Smooth muscle cell (in vitro differentiated cells): ENCODE measurements around the gene PEX11A. TPM values are rescaled to one million over a fixed set of nuclear protein-coding genes. Genes with fewer than 3 reads are reported as not detected.

Source experiments
- polyA plus RNA-seq: library from polyadenylated mRNA; unstranded; fragments of >200 nt; fragmentation: Nextera tagmentation; extraction: Ambion mirVana; gene quantifications from 2 replicates; pipeline ENCODE4 v1.2.1, GENCODE V29; 2016
- small RNA-seq: library from RNA; depleted of rRNA; stranded (forward); fragments of <200 nt; gene quantifications from one replicate; pipeline ENCODE3, GENCODE V24; 2014
- total RNA-seq: library from RNA; depleted of rRNA; stranded (reverse); fragments of >200 nt; gene quantifications from 2 replicates; pipeline ENCODE4 v1.2.3, GENCODE V29; 2014

Gene PEX11A
- total and polyA plus RNA-seq, 2 experiments from 2014 or later, result 3.8 to 4.7 TPM

Small RNA genes within 50 kb of the gene (small RNA-seq; reads per million reads assigned to genes)
- not detected for gene RNU6-132P

Other genes starting within 250 kb of the PEX11A start
- gene RHCG, start 194.2 kb downstream of the PEX11A start, total RNA-seq, result 11.3 and 12.0 TPM in 2 replicates
- gene RHCG, start 194.2 kb downstream of the PEX11A start, polyA plus RNA-seq, result 10.9 and 13.2 TPM in 2 replicates
- 2.5 and 2.6 TPM in 2 replicates for gene TICRR, start 115.3 kb downstream of the PEX11A start, total RNA-seq
- 1.3 and 2.5 TPM in 2 replicates for gene TICRR, start 115.3 kb downstream of the PEX11A start, polyA plus RNA-seq
- gene KIF7, start 35.3 kb downstream of the PEX11A start, total RNA-seq, result 4.8 and 7.6 TPM in 2 replicates
- 7.4 and 7.6 TPM in 2 replicates for gene KIF7, start 35.3 kb downstream of the PEX11A start, polyA plus RNA-seq
- gene PLIN1, start 11.4 kb downstream of the PEX11A start, total RNA-seq, result 0.04 and 0.13 TPM in 2 replicates
- 0.66 TPM in 1 of 2 replicates, not detected in the other for gene PLIN1, start 11.4 kb downstream of the PEX11A start, polyA plus RNA-seq
- gene WDR93, start 57 bp upstream of the PEX11A start, total RNA-seq, result 0.13 TPM in 1 of 2 replicates, not detected in the other
- 0.80 TPM in 1 of 2 replicates, not detected in the other for gene WDR93, start 57 bp upstream of the PEX11A start, polyA plus RNA-seq
- gene MESP1, start 60.5 kb upstream of the PEX11A start, total RNA-seq, result not detected in 2 replicates
- gene MESP1, start 60.5 kb upstream of the PEX11A start, polyA plus RNA-seq, result 0.15 and 0.67 TPM in 2 replicates
- gene MESP2, start 85.6 kb upstream of the PEX11A start, total RNA-seq, result not detected in 2 replicates
- gene MESP2, start 85.6 kb upstream of the PEX11A start, polyA plus RNA-seq, result 0.09 and 0.50 TPM in 2 replicates
- gene ANPEP, start 124.1 kb upstream of the PEX11A start, total RNA-seq, result 11.6 and 12.9 TPM in 2 replicates
- gene ANPEP, start 124.1 kb upstream of the PEX11A start, polyA plus RNA-seq, result 16.0 and 17.6 TPM in 2 replicates
- gene AP3S2, start 203.2 kb upstream of the PEX11A start, total RNA-seq, result 54.7 and 55.8 TPM in 2 replicates
- 9.4 and 19.1 TPM in 2 replicates for gene AP3S2, start 203.2 kb upstream of the PEX11A start, polyA plus RNA-seq
- gene ARPIN, start 222.2 kb upstream of the PEX11A start, total RNA-seq, result 4.0 and 5.8 TPM in 2 replicates
- 3.1 and 4.3 TPM in 2 replicates for gene ARPIN, start 222.2 kb upstream of the PEX11A start, polyA plus RNA-seq